ENCODE results near the gene MAD2L1. TPM values are rescaled to one million over a fixed set of nuclear protein-coding genes. Genes with fewer than 3 reads are reported as not detected.

MAD2L1 gene
- total RNA-seq: 1.1 and 2.2 TPM in 2 replicates

GRCh38 chr4:120066517-120067340, at the start of gene MAD2L1:
TSS of gene MAD2L1 (minus strand) at chr4:120066848. CDS start at chr4:120066734, 114 bp downstream.

Data from cardiac ventricle fibroblast (primary cell).